H1 (cell line): ENCODE measurements around the gene LPP. TPM values are rescaled to one million over a fixed set of nuclear protein-coding genes. Genes with fewer than 3 reads are reported as not detected.

Source experiments
- CTCF ChIA-PET: fragments of 300-600 bp; sonication (Branson Sonifier 250); formaldehyde crosslinking; loops from one replicate; lab custom pipeline; 2021; ENCODE audit not compliant: partially characterized antibody; lab: Charles Lee
- POLR2A ChIA-PET: fragments of 300-600 bp; sonication (Branson Sonifier 250); formaldehyde crosslinking; loops from one replicate; lab custom pipeline; 2021; ENCODE audit warnings: inconsistent platforms; ENCODE audit not compliant: partially characterized antibody; lab: Charles Lee
- DNase-seq, 2 experiments: peaks; one replicate each; pipeline versions ENCODE4 v3.0.0 to v3.0.0-alpha.2; 2010 to 2022; ENCODE audit warnings: low spot score in 2 of 2, low read depth in 1 of 2, mixed read lengths in 1 of 2
- FAIRE-seq: peaks from 2 replicates; lab custom pipeline; 2011; peaks lifted over from hg19 to GRCh38; lab: Jason Lieb, UNC
- H2AFZ ChIP-seq: 2 replicates; pipeline ENCODE4 v1.8.1; 2012; ENCODE audit warnings: low read length, inconsistent platforms
- H2AK5ac ChIP-seq: 2 replicates; pipeline ENCODE4 v1.6.1; 2013; ENCODE audit warnings: low read depth, low read length
- H2BK120ac ChIP-seq: replicated peaks from 2 replicates; pipeline ENCODE3; 2013; ENCODE audit warnings: low read depth, low read length, inconsistent platforms
- H2BK12ac ChIP-seq: 2 replicates; pipeline ENCODE4 v1.6.1; 2013; ENCODE audit warnings: low read depth, low read length
- H2BK15ac ChIP-seq: 2 replicates; pipeline ENCODE4 v1.6.1; 2013; ENCODE audit warnings: low read length
- H2BK20ac ChIP-seq: 2 replicates; pipeline ENCODE4 v1.6.1; 2013; ENCODE audit warnings: low read length
- H2BK5ac ChIP-seq: 2 replicates; pipeline ENCODE4 v1.6.1; 2013; ENCODE audit warnings: low read depth, low read length
- H3K14ac ChIP-seq: 2 replicates; pipeline ENCODE4 v1.6.1; 2013; ENCODE audit warnings: inconsistent platforms; ENCODE audit not compliant: insufficient read length
- H3K18ac ChIP-seq: 2 replicates; pipeline ENCODE4 v1.6.1; 2013; ENCODE audit warnings: low read length; ENCODE audit errors: extremely low read depth
- H3K23ac ChIP-seq: 2 replicates; pipeline ENCODE4 v1.6.1; 2013; ENCODE audit warnings: inconsistent platforms; ENCODE audit not compliant: insufficient read length
- H3K23me2 ChIP-seq: 2 replicates; pipeline ENCODE4 v1.6.1; 2013; ENCODE audit warnings: low read depth, low read length
- H3K27ac ChIP-seq: 2 replicates; pipeline ENCODE4 v1.6.1; 2011; ENCODE audit warnings: low read depth, low read length, inconsistent platforms
- H3K27me3 ChIP-seq, 4 experiments: replicated peaks in 1 of 4; 1 replicate in 1 of 4; 2 replicates in 3 of 4; pipeline versions ENCODE4 v1.6.1 to v1.8.1; 2011 to 2013; ENCODE audit warnings: low read length in 3 of 4, mild to moderate bottlenecking in 3 of 4, inconsistent platforms in 2 of 4, mixed read lengths in 2 of 4, moderate library complexity in 1 of 4; ENCODE audit not compliant: control insufficient read depth in 3 of 4, insufficient read depth in 3 of 4; ENCODE audit errors: extremely low read depth in 1 of 4
- H3K36me3 ChIP-seq, 4 experiments: 2 replicates each; pipeline versions ENCODE4 v1.6.1 to v1.8.1; 2011 to 2013; ENCODE audit warnings: mild to moderate bottlenecking in 4 of 4, low read length in 3 of 4, moderate library complexity in 2 of 4, control low read depth in 1 of 4, inconsistent platforms in 1 of 4; ENCODE audit not compliant: insufficient read depth in 4 of 4, control insufficient read depth in 2 of 4
- H3K4ac ChIP-seq: replicated peaks from 2 replicates; pipeline ENCODE3; 2013; ENCODE audit warnings: low read length, low read depth, mixed read lengths, inconsistent platforms; ENCODE audit not compliant: insufficient read length
- H3K4me1 ChIP-seq, 4 experiments: replicated peaks in 1 of 4; 1 replicate in 1 of 4; 2 replicates in 3 of 4; pipeline versions ENCODE4 v1.6.1 to v1.8.1; 2011 to 2013; ENCODE audit warnings: low read length in 3 of 4, inconsistent platforms in 2 of 4, mixed read lengths in 1 of 4; ENCODE audit not compliant: insufficient read depth in 4 of 4, control insufficient read depth in 3 of 4
- H3K4me2 ChIP-seq, 2 experiments: 2 replicates each; pipeline versions ENCODE4 v1.6.1 to v1.8.1; 2011 to 2013; ENCODE audit warnings: low read depth in 2 of 2, low read length in 2 of 2, control low read depth in 1 of 2, inconsistent platforms in 1 of 2, mild to moderate bottlenecking in 1 of 2; ENCODE audit not compliant: insufficient read depth in 1 of 2
- H3K4me3 ChIP-seq, 4 experiments: fragments of 200-600, 300-600 bp in 1 of 4; sonication (generic), shearing (Covaris generic), sonication (Bioruptor Twin) in 1 of 4; 2 replicates each; pipeline versions ENCODE4 v1.5.1 to v1.8.1; 2011 to 2016; ENCODE audit warnings: low read length in 4 of 4, low read depth in 3 of 4, control low read depth in 2 of 4, inconsistent platforms in 2 of 4, mild to moderate bottlenecking in 2 of 4, mixed read lengths in 1 of 4, moderate library complexity in 1 of 4; ENCODE audit not compliant: insufficient read depth in 2 of 4; ENCODE audit errors: extremely low read depth in 1 of 4
- H3K56ac ChIP-seq: replicated peaks from 2 replicates; pipeline ENCODE3; 2013; ENCODE audit warnings: low read depth, mild to moderate bottlenecking, mixed read lengths, low read length, inconsistent platforms; ENCODE audit not compliant: insufficient read length
- H3K79me1 ChIP-seq: 2 replicates; pipeline ENCODE4 v1.6.1; 2013; ENCODE audit warnings: low read depth, low read length, control low read depth
- H3K79me2 ChIP-seq, 2 experiments: 2 replicates each; pipeline versions ENCODE4 v1.6.1 to v1.8.1; 2012 to 2013; ENCODE audit warnings: low read length in 2 of 2, mild to moderate bottlenecking in 2 of 2, inconsistent platforms in 1 of 2; ENCODE audit not compliant: insufficient read depth in 2 of 2, control insufficient read depth in 1 of 2
- H3K9ac ChIP-seq, 4 experiments: replicated peaks in 1 of 4; 1 replicate in 1 of 4; 2 replicates in 3 of 4; pipeline versions ENCODE4 v1.6.1 to v1.8.1; 2011 to 2013; ENCODE audit warnings: low read depth in 3 of 4, low read length in 3 of 4, control low read depth in 2 of 4, mild to moderate bottlenecking in 2 of 4, moderate library complexity in 2 of 4, inconsistent platforms in 1 of 4; ENCODE audit errors: extremely low read depth in 1 of 4
- H3K9me3 ChIP-seq, 2 experiments: 2 replicates each; pipeline versions ENCODE4 v1.6.1 to v1.8.1; 2012 to 2013; ENCODE audit warnings: mild to moderate bottlenecking in 2 of 2, moderate library complexity in 2 of 2, control low read depth in 1 of 2, inconsistent platforms in 1 of 2, low read depth in 1 of 2, low read length in 1 of 2, mixed read lengths in 1 of 2; ENCODE audit not compliant: insufficient read depth in 2 of 2
- H4K20me1 ChIP-seq, 2 experiments: replicated peaks in 1 of 2; 2 replicates each; pipeline versions ENCODE3 to v1.8.1; 2011 to 2013; ENCODE audit warnings: inconsistent platforms in 2 of 2, low read length in 2 of 2, mild to moderate bottlenecking in 1 of 2; ENCODE audit not compliant: insufficient read depth in 2 of 2, control insufficient read depth in 1 of 2
- H4K5ac ChIP-seq: 2 replicates; pipeline ENCODE4 v1.6.1; 2013; ENCODE audit warnings: low read length, low read depth, mixed read lengths, inconsistent platforms; ENCODE audit not compliant: insufficient read length
- H4K8ac ChIP-seq: 2 replicates; pipeline ENCODE4 v1.8.0; 2013; ENCODE audit warnings: mild to moderate bottlenecking, moderate library complexity, low read length, inconsistent platforms; ENCODE audit not compliant: insufficient read depth; ENCODE audit errors: extremely low read depth
- H4K91ac ChIP-seq: replicated peaks from 2 replicates; pipeline ENCODE3; 2013; ENCODE audit warnings: low read length, mixed read lengths, inconsistent platforms; ENCODE audit not compliant: insufficient read length
- E2F6 ChIP-seq: IDR thresholded peaks from 2 replicates; pipeline ENCODE4 v1.6.1; 2012; ENCODE audit warnings: inconsistent platforms
- EP300 ChIP-seq, 2 experiments: IDR thresholded peaks; 1 replicate in 1 of 2; 2 replicates in 1 of 2; pipeline ENCODE4 v1.6.1; 2011 to 2012; ENCODE audit warnings: low read depth in 2 of 2, low read length in 2 of 2, mild to moderate bottlenecking in 2 of 2, borderline replicate concordance in 1 of 2, inconsistent platforms in 1 of 2, moderate library complexity in 1 of 2
- EZH2 ChIP-seq: fragments of 200-600 bp; sonication (generic); IDR thresholded peaks from 2 replicates; pipeline ENCODE4 v1.7.1; 2012; ENCODE audit warnings: low read depth, mild to moderate bottlenecking, moderate library complexity, low read length, inconsistent platforms; ENCODE audit not compliant: severe bottlenecking
- FOSL1 ChIP-seq: IDR thresholded peaks from 2 replicates; pipeline ENCODE4 v1.6.1; 2011; ENCODE audit warnings: mild to moderate bottlenecking, low read depth, low read length, moderate library complexity; ENCODE audit not compliant: insufficient read depth
- GTF2F1 ChIP-seq: IDR thresholded peaks from 2 replicates; pipeline ENCODE4 v1.6.1; 2012; ENCODE audit warnings: low read depth, low read length, improper control_type of control experiment, borderline replicate concordance
- HDAC6 ChIP-seq: IDR thresholded peaks from one replicate; pipeline ENCODE4 v1.7.1; 2012; ENCODE audit warnings: low read depth, mild to moderate bottlenecking, inconsistent platforms, low read length, moderate library complexity
- KDM1A ChIP-seq: fragments of 200-600, 300-600 bp; sonication (generic); IDR thresholded peaks from 2 replicates; pipeline ENCODE4 v1.7.1; 2016; ENCODE audit warnings: mild to moderate bottlenecking, low read length, borderline replicate concordance
- SIN3A ChIP-seq, 2 experiments: IDR thresholded peaks in 1 of 2; conservative IDR thresholded peaks in 1 of 2; 2 replicates each; pipeline ENCODE4 v1.6.1; 2011 to 2012; ENCODE audit warnings: low read length in 2 of 2, improper control_type of control experiment in 1 of 2, low read depth in 1 of 2, mild to moderate bottlenecking in 1 of 2
- SRF ChIP-seq: IDR thresholded peaks from 2 replicates; pipeline ENCODE4 v1.6.1; 2011; ENCODE audit warnings: mild to moderate bottlenecking, low read depth, low read length, moderate library complexity
- TCF12 ChIP-seq: IDR thresholded peaks from 2 replicates; pipeline ENCODE4 v1.6.1; 2011; ENCODE audit warnings: low read depth, mild to moderate bottlenecking, low read length
- WGBS, 2 experiments: shearing (Covaris generic) in 1 of 2; methylation state at CpG; one replicate each; pipeline versions ENCODE4 v1.1.6 to v1.1.7; 2013 to 2015; ENCODE audit warnings: low lambda C conversion rate in 2 of 2, mixed read lengths in 2 of 2, inconsistent platforms in 1 of 2, low coverage in 1 of 2, missing lambda C conversion rate in 1 of 2; ENCODE audit not compliant: insufficient replicate concordance in 2 of 2, insufficient coverage in 1 of 2, insufficient read length in 1 of 2; ENCODE audit errors: extremely low coverage in 1 of 2, missing lambda C conversion rate in 1 of 2; 5-methylcytosine and 5-hydroxymethylcytosine counted together
- polyA plus RNA-seq, 7 experiments: library from polyadenylated mRNA; depleted of rRNA in 3 of 7; stranded (reverse) in 5 of 7; unstranded in 2 of 7; fragments of >200 nt in 5 of 7; fragments of 200-250 nt in 2 of 7; gene quantifications; 1 replicate in 5 of 7; 2 replicates in 1 of 7; 4 replicates in 1 of 7; pipeline versions ENCODE4 v1.2.1 to v1.2.3, GENCODE V29; 2011 to 2013; ENCODE audit warnings: missing spikeins in 2 of 7, mixed read lengths in 2 of 7
- total RNA-seq: library from RNA; stranded (reverse); fragmentation: NEBNext Ultra II Directional; extraction: Animal tissue kit (Norgen Biotek cat#: 25700); gene quantifications from 2 replicates; pipeline ENCODE4 v1.2.1, GENCODE V29; 2021
- TF ChIP-seq, protein P1 (sequence below): IDR thresholded peaks from 2 replicates; pipeline ENCODE4 v1.6.1; 2011; ENCODE audit warnings: low read depth, mild to moderate bottlenecking, low read length; ENCODE audit not compliant: insufficient read depth

Gene LPP
- total and polyA plus RNA-seq, 2 of the 8 experiments (the other 6 are each of a cell fraction or from before 2014, with no cell fraction given) = 10.0 to 53.3 TPM

GRCh38 chr3:188559072-188559429, 405.1 kb downstream of the LPP start:
- Histone ChIP-seq H2AK5ac (no peak overlapping the region), H3K14ac (no peak overlapping the region), H3K4me1 (no peaks in the 10 kb centered on the region), H2AFZ (no peak overlapping the region), H3K4ac (no peak overlapping the region), H3K79me2 (no peaks in the 10 kb centered on the region), H3K79me1 (no peaks in the 10 kb centered on the region), H3K27ac (no peak overlapping the region), H4K8ac (no peak overlapping the region), H4K91ac (no peak overlapping the region), H3K23ac (no peak overlapping the region), H2BK15ac (no peak overlapping the region), H2BK20ac (no peak overlapping the region), H3K23me2 (no peaks in the 10 kb centered on the region; the same call in 1 of the 2 replicates), H3K9ac (no peak overlapping the region), H2BK5ac (no peak overlapping the region), H2BK12ac (no peak overlapping the region), H3K56ac (no peak overlapping the region), H3K27me3 (no peaks in the 10 kb centered on the region), H3K4me2 (no peak overlapping the region), H3K18ac (no peak overlapping the region), H3K9me3 (no peaks in the 10 kb centered on the region), H4K5ac (no peak overlapping the region), H3K36me3 (no peaks in the 10 kb centered on the region), H4K20me1 (no peaks in the 10 kb centered on the region), H3K4me3 (no peak overlapping the region), H2BK120ac (no peak overlapping the region)
- ChIA-PET POLR2A (interaction anchor here (1.7 kb wide), 1 partner anchor 14 kb away, joined by 4 read pairs; no protein-coding TSS in a partner anchor), CTCF (no interaction called here)
- TF ChIP-seq, protein P1, sequence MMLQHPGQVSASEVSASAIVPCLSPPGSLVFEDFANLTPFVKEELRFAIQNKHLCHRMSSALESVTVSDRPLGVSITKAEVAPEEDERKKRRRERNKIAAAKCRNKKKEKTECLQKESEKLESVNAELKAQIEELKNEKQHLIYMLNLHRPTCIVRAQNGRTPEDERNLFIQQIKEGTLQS = no peak
- TF ChIP-seq GTF2F1 (no peak), SRF (no peak), FOSL1 (no peak), E2F6 (no peak), EP300 (IDR thresholded peaks at IDR 0.05; ENCODE audit: borderline replicate concordance in 1 of 2, low read depth in 2 of 2, low read length in 2 of 2) (no peak), KDM1A (no peak), SIN3A (conservative IDR thresholded peaks at IDR 0.05 in 1 of 2, IDR thresholded peaks at IDR 0.05 in 1 of 2; ENCODE audit: low read depth in 1 of 2, low read length in 2 of 2) (no peak), EZH2 (no peak), HDAC6 (no peak), TCF12 (no peak)
- WGBS, 2 experiments = 95% methylated on average over 2 of the region's 2 CpGs; no CpG with 5 or more reads in 1 of the 2 experiments
- FAIRE-seq = no peak
- DNase-seq = no peak
